AG09319 (cell line): Measurements from ENCODE around the gene AMZ1.
"Not testable (repeated sequence)": the region's sequence is repeated elsewhere in the genome, so short reads cannot be mapped to it uniquely, and the experiment has no call there.

Experiments
- DNase-seq: peaks from one replicate; pipeline ENCODE4 v3.0.0-alpha.2; 2010; ENCODE audit warnings: low read depth; ENCODE audit errors: extremely low read depth
- TF ChIP-seq, protein P1 (sequence below): IDR thresholded peaks from 2 replicates; pipeline ENCODE4 v1.5.1; 2011; ENCODE audit warnings: low read depth, mild to moderate bottlenecking, inconsistent platforms, low read length, moderate library complexity

AMZ1 gene

DNA sequence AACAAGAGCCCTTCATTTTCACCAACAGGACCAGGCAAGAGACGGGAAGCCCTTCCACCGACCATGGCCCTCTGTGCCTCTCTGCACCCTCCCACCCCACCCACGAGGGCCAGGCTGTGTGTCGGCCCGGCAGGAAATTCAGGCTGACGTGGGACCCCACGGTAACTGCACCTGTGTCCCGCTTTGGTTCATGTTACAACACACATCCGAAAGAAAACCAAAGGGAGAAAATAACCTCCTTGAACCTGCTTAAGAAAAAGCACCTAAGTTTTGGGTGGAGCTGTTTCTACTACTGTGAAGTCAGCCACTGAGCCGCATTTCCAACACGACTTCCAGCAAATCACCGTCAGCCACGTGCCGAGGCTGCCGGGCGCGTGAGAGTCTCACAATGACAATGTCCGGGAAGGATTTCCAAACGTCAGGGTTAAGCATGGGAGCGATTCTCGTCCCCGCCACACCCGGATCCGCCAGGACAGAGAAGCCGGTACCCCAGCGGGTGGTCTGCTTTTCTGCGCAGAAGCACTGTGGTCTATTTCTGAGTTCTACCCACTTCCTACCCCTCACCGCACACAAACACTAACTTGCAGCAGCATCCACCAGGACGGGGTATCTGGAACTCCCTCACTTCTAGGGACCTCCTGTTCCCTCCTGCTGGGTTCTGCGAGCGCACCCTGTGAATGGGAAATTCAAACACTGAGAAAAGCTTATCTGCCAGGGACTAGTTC lies 36.6 kb downstream of the AMZ1 start:
- TF ChIP-seq, protein P1, sequence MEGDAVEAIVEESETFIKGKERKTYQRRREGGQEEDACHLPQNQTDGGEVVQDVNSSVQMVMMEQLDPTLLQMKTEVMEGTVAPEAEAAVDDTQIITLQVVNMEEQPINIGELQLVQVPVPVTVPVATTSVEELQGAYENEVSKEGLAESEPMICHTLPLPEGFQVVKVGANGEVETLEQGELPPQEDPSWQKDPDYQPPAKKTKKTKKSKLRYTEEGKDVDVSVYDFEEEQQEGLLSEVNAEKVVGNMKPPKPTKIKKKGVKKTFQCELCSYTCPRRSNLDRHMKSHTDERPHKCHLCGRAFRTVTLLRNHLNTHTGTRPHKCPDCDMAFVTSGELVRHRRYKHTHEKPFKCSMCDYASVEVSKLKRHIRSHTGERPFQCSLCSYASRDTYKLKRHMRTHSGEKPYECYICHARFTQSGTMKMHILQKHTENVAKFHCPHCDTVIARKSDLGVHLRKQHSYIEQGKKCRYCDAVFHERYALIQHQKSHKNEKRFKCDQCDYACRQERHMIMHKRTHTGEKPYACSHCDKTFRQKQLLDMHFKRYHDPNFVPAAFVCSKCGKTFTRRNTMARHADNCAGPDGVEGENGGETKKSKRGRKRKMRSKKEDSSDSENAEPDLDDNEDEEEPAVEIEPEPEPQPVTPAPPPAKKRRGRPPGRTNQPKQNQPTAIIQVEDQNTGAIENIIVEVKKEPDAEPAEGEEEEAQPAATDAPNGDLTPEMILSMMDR, result no peak
- no peak for DNase-seq

GRCh38 chr7:2725178-2726105 lies 37.4 kb downstream of the AMZ1 start:
- TF ChIP-seq, protein P1, result no peak
- no peak for DNase-seq

- TF ChIP-seq, protein P1, result no peak
- DNase-seq, result no peak
These were observed 38.5 kb downstream of the AMZ1 start for GRCh38 chr7:2726316-2727018.

DNA sequence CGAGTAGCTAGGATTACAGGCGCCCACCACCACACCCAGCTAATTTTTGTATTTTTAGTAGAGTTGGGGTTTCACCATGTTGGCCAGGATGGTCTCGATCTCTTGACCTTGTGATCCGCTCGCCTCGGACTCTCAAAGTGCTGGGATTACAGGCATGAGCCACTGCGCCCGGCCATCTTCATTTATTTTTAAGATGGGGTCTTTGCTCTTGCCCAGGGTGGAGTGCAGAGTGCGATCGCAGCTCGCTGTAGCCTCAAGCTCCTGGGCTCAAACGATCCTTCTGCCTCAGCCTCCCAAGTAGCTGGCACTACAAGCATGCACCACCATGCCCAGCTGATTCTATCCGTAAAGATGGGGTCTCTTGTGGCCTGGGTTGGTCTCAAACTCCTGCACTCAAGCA lies 39.2 kb downstream of the AMZ1 start:
- not testable (repeated sequence) for DNase-seq

GRCh38 chr7:2728316-2729030 lies 40.5 kb downstream of the AMZ1 start:
- no peak for DNase-seq
- TF ChIP-seq, protein P1, result no peak

DNA sequence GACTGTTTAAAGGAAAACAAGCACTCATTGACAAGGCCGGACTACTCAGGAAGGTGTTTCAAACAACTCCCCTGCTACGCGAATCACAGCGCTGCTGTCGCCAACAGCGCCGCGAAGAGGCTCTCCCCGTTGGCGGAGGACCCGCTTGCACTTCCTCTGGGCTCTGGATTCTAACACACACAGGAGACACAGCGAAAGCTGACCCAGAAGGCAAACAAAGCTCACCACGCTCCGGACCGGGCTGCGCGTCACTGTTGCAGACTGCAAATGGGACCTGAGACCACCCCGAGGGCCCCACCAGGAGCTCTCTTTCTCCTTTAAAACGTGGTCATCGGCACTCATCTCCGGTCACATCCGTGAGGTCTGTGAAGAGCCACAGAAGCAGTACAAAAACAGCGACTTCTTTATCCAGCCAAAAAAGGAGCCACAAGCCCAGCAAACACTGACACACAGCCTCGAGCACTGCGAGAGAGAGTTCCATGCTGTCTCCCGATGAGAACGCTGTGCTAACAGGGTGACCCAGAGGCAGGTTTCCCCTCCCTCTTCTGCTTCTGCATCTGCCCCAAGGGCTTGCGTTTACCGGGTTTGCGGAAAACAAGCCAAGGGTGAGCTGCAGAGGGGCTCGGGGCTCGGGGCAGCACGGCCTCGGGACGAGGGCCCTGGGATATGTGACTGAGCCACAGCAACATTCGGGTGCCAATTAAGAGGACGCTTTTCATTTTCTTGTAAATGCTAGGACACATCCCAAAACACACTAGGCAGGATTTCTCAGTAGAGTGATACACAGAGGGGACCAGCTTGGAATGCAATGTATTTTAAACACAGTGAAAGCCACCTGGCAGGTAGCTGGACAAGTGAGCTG lies 41.3 kb downstream of the AMZ1 start:
- TF ChIP-seq, protein P1, result no peak
- no peak for DNase-seq
